Measurements from ENCODE around the gene RASGRP1.

DNA sequence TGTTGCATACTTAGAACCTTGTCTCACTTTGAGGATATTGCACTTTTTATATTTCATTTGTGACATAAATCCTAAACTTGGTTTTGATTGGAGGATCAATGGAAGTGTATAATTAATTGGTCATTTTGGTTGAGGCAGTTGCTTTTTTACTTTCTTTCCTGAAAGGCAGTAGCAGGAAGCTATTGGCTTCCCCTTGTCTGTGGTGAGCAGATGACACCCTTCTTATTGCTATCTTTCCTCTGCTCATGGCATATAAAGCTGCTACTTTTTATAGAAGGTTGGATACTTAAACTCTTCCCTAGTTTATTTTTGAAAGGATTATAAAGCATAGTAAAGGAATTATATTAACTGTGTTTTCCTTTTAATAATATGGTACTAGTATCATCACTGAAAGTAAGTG is 82.0 kb downstream of the RASGRP1 start:
- TF ChIP-seq POLR2A (IDR thresholded peaks at IDR 0.05; ENCODE audit: low read length): no peak
- no peak for TF ChIP-seq GATA1 (IDR thresholded peaks at IDR 0.05; ENCODE audit: low read depth, low read length)

Data from erythroblast (primary cell).